SJSA1 (cell line): ENCODE measurements around the gene VEGFB. TPM values are rescaled to one million over a fixed set of nuclear protein-coding genes. Genes with fewer than 3 reads are reported as not detected.

ENCODE experiments used
- DNase-seq, 2 experiments: peaks; one replicate each; pipeline ENCODE4 v3.0.0-alpha.2; 2015 to 2020; ENCODE audit warnings: low spot score in 2 of 2, low read depth in 1 of 2
- H3K27ac ChIP-seq: fragments of 250-450 bp; sonication (Bioruptor Pico); 2 replicates; pipeline ENCODE4 v1.5.1; 2020; ENCODE audit warnings: mild to moderate bottlenecking, moderate library complexity
- H3K27me3 ChIP-seq: fragments of 250-450 bp; sonication (Bioruptor Pico); replicated peaks from 2 replicates; pipeline ENCODE4 v1.5.1; 2020; ENCODE audit warnings: mild to moderate bottlenecking, moderate library complexity
- H3K36me3 ChIP-seq: fragments of 250-450 bp; sonication (Bioruptor Pico); 2 replicates; pipeline ENCODE4 v1.5.1; 2020; ENCODE audit warnings: mild to moderate bottlenecking
- H3K4me1 ChIP-seq: fragments of 250-450 bp; sonication (Bioruptor Pico); replicated peaks from 2 replicates; pipeline ENCODE4 v1.6.1; 2021; ENCODE audit warnings: mild to moderate bottlenecking
- H3K4me3 ChIP-seq: fragments of 250-450 bp; sonication (Bioruptor Pico); 2 replicates; pipeline ENCODE4 v1.5.1; 2020; ENCODE audit warnings: mild to moderate bottlenecking
- H3K9me3 ChIP-seq: fragments of 250-450 bp; sonication (Bioruptor Pico); replicated peaks from 2 replicates; pipeline ENCODE4 v1.5.1; 2020; ENCODE audit warnings: mild to moderate bottlenecking
- total RNA-seq: library from RNA; depleted of rRNA; stranded (reverse); fragments of >200 nt; shearing (Covaris generic); gene quantifications from 2 replicates; pipeline ENCODE4 v1.2.3, GENCODE V29; 2014

VEGFB gene
- total RNA-seq, 1 experiment from 2014 or later: 13.0 TPM

DNA sequence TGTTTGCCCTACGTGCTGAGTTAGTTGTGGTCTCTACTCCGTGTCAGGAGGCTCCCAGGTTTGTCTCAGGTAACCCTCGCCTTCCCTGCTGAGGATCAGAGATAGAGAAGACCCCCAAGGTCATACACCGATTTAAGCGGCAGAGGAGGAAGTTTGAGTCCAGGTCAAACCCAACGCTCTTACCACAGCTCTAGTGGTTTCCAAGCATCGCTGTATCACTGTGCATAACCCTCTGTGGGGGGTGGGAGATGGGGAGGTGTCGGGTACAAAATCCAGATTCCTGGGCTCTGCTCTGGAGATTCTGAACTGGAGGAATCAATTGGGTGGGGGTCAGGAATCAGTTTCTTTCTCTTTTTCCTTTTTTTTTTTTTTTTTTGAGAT lies 3.4 kb upstream of the VEGFB start:
- DNase-seq: no peak
- H3K4me3 ChIP-seq: peak overlapping the region; percentile 66
- no peaks in the 10 kb centered on the region for H3K27me3 ChIP-seq
- peaks cover 34% of the 10 kb centered on the region for H3K36me3 ChIP-seq
- peak overlapping the region; percentile 35 for H3K27ac ChIP-seq
- H3K4me1 ChIP-seq: peaks cover 47% of the 10 kb centered on the region
- 0 out of 2 replicates have a peak, but pooled peaks cover 5% of the 10 kb centered on the region for H3K9me3 ChIP-seq

DNA sequence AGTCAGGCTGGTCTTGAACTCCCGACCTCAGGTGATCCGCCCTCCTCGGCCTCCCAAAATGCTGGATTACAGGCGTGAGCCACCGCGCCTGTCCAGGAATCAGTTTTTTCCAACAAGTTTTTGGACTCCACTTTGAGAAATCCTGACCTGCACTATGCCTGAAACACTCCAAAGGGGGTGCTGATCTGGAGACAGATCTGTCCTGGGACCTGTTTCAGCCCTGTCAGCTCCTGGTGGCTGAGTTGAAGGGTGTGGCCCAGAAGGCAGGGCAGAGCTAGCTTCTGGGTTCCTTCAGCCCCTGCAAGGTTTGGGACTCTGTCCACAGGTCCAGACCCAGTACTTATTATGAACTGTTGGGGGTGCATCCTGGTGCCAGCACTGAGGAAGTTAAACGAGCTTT lies 2.8 kb upstream of the VEGFB start:
- H3K27ac ChIP-seq: no peak overlapping the region
- H3K9me3 ChIP-seq: 0 out of 2 replicates have a peak, but pooled peaks cover 4% of the 10 kb centered on the region
- peaks cover 44% of the 10 kb centered on the region for H3K4me1 ChIP-seq
- no peak overlapping the region for H3K4me3 ChIP-seq
- DNase-seq: no peak
- no peaks in the 10 kb centered on the region for H3K27me3 ChIP-seq
- peaks cover 33% of the 10 kb centered on the region for H3K36me3 ChIP-seq

DNA sequence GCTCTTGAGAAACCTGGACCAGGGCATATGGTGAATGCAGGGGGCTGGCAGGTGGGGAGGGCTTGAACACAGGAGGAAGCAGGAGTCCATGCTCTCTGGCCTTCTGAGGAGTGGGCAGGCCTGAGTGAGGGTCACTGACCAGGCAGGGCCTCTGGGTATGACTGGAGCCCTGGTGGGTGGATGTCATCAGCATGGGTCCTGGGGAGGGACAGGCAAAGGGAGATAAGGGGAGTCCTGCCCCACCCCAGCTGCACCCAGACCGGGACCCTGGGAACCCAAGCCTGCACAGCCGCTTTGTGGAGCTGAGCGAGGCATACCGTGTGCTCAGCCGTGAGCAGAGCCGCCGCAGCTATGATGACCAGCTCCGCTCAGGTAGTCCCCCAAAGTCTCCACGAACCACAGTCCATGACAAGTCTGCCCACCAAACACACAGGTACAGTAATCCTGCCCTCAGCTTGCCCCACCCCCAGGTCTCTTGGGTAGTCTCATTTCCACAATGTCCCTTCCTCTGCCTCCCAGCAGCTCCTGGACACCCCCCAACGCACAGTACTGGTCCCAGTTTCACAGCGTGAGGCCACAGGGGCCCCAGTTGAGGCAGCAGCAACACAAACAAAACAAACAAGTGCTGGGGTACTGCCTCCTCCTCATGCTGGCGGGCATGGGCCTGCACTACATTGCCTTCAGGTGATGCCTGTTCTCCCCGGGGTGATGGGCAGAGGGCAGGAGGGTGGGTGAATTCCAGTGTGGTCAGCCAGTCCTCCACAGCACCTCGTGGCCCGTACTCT lies 2.0 kb upstream of the VEGFB start:
- Histone ChIP-seq H3K36me3 (peaks cover 27% of the 10 kb centered on the region), H3K27ac (no peak overlapping the region), H3K4me3 (no peak overlapping the region), H3K4me1 (peaks cover 36% of the 10 kb centered on the region), H3K27me3 (no peaks in the 10 kb centered on the region), H3K9me3 (no peaks in the 10 kb centered on the region)
- DNase-seq: no peak

DNA sequence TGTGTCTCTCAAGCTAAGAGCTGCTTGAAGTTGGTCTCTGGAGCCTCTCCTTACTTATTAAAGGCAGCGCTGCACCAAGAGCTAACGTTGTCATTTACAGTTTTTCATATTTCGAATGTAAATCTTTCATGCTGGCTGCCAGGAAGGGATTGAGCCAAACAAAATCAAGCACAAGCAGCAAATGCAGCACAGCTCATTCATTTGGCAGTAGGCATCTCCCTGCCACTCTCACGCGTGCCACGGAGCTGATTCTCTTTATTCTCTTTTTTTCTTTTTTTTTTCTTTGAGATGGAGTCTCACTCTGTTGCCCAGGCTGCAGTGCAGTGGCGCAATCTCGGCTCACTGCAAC lies 1.4 kb upstream of the VEGFB start:
- no peaks in the 10 kb centered on the region for H3K27me3 ChIP-seq
- H3K9me3 ChIP-seq: no peaks in the 10 kb centered on the region
- H3K4me1 ChIP-seq: peaks cover 34% of the 10 kb centered on the region
- no peak for DNase-seq
- no peak overlapping the region for H3K27ac ChIP-seq
- peaks cover 32% of the 10 kb centered on the region for H3K36me3 ChIP-seq
- no peak overlapping the region for H3K4me3 ChIP-seq

DNA sequence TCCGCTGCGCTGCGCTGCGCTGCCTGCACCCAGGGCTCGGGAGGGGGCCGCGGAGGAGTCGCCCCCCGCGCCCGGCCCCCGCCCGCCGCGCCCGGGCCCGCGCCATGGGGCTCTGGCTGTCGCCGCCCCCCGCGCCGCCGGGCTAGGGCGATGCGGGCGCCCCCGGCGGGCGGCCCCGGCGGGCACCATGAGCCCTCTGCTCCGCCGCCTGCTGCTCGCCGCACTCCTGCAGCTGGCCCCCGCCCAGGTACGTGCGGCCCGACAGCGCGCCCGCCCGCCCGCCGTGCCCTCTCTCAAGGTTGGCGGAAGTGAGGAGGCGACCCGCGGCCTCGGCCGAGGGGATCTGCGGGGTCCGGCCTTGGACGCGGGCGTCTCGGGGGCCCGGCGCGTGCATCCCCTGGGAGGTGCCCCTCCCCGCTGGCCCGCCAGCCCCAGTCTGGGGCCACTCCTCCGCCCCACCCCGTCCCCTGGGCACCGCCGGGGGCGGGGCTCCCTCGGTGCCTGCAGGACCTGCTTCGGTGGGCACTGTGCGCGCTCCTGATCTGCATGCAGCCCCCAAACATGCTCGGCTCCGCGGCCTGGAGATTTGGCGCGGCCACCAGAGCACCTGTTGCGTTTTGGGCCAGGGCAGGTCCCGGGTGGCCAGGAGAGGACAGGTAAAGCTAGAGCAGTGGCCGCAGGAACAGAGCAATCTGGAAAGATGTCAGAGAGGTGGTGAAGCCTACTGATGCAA lies 429 bp downstream of the VEGFB start:
- peak in 1 of 2 experiments; percentile 53 for DNase-seq
- H3K4me3 ChIP-seq: peak overlapping the region; percentile 79
- no peak overlapping the region for H3K27ac ChIP-seq
- peaks cover 27% of the 10 kb centered on the region for H3K4me1 ChIP-seq
- no peaks in the 10 kb centered on the region for H3K27me3 ChIP-seq
- H3K36me3 ChIP-seq: peaks cover 24% of the 10 kb centered on the region
- H3K9me3 ChIP-seq: no peaks in the 10 kb centered on the region

DNA sequence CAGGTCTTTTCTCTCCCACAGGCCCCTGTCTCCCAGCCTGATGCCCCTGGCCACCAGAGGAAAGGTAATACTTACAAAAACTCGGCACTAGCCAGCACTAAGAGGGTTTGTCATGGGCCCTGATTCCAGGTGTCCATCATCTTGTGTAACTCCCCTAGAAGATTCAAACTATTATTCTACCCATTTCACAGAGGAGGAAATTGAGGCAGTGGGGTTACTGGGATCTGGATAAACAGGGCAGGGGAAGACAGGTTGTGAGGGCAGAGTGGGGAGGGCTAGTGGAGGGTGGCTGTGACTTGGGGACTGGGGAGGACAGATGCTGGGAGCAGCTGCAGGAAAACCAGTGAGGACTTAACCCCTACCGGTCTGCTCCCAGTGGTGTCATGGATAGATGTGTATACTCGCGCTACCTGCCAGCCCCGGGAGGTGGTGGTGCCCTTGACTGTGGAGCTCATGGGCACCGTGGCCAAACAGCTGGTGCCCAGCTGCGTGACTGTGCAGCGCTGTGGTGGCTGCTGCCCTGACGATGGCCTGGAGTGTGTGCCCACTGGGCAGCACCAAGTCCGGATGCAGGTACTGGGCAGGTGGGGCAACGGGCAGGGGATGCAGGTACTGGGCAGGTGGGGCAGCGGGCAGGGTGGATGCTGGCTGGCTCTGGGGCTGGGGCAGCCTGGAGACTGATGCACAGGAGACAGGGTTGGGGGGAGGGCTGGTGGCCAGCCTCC lies 1.2 kb downstream of the VEGFB start:
- DNase-seq: no peak
- Histone ChIP-seq H3K36me3 (peaks cover 32% of the 10 kb centered on the region), H3K4me1 (peaks cover 28% of the 10 kb centered on the region), H3K4me3 (peak overlapping the region; percentile 79), H3K9me3 (no peaks in the 10 kb centered on the region), H3K27ac (no peak overlapping the region), H3K27me3 (no peaks in the 10 kb centered on the region)

DNA sequence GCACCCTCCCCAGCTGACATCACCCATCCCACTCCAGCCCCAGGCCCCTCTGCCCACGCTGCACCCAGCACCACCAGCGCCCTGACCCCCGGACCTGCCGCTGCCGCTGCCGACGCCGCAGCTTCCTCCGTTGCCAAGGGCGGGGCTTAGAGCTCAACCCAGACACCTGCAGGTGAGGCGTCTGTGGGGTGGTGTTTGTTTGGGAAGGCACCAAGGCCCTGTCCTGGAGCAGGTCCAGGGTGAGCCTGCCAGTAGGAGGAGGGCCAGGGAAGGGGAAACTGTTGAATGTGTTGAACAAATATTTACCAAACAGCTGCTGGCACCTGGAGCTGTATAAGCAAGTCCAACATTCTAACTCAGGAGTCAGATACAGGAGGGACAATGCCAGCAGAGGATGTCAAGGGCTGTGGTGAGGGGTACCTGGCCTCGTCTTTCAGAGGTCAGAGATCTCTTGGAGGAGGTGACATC lies 3.1 kb downstream of the VEGFB start:
- Histone ChIP-seq H3K27ac (no peak overlapping the region), H3K4me3 (no peak overlapping the region), H3K36me3 (peaks cover 40% of the 10 kb centered on the region), H3K27me3 (no peaks in the 10 kb centered on the region), H3K4me1 (peaks cover 32% of the 10 kb centered on the region), H3K9me3 (no peaks in the 10 kb centered on the region)
- no peak for DNase-seq

DNA sequence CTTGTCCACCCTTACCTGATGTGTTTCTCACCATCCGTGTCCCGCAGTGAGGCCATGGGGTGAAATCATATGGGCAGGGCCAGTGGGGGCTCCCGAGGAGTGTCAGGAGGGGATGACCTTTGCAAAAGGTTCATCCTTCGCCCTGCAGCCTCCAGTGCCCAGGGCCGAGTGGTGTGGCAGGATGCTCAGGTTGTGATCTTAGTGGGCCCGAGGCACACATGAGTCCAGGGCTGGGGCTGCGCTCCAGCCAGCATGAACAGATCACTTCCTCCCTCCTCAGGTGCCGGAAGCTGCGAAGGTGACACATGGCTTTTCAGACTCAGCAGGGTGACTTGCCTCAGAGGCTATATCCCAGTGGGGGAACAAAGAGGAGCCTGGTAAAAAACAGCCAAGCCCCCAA lies 3.7 kb downstream of the VEGFB start:
- H3K36me3 ChIP-seq: peaks cover 45% of the 10 kb centered on the region
- no peak overlapping the region for H3K4me3 ChIP-seq
- peaks cover 38% of the 10 kb centered on the region for H3K4me1 ChIP-seq
- no peaks in the 10 kb centered on the region for H3K27me3 ChIP-seq
- H3K9me3 ChIP-seq: no peaks in the 10 kb centered on the region
- H3K27ac ChIP-seq: no peak overlapping the region
- DNase-seq: no peak

DNA sequence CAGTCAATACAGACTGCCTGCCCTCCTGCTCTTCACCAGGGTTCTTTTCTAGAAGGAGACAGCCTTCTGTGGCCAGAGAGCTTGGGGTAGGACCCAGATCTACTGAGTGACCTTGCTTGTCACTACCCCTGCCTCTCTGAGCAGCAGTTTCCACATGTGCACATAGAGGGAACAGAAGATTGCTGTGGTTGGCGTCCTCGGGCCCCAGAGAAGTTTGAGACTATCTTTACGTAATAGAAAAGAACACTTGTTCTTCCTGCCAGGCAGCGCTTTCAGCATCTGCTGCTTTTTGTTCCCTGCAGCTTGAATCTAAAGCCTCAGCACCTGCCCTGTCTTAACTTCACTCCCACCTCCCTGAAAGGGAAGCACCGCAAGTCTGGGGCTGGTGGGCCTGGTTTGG lies 4.6 kb downstream of the VEGFB start:
- Histone ChIP-seq H3K4me1 (peaks cover 39% of the 10 kb centered on the region), H3K9me3 (no peaks in the 10 kb centered on the region), H3K27ac (no peak overlapping the region), H3K4me3 (no peak overlapping the region), H3K27me3 (no peaks in the 10 kb centered on the region), H3K36me3 (peaks cover 53% of the 10 kb centered on the region)
- no peak for DNase-seq

DNA sequence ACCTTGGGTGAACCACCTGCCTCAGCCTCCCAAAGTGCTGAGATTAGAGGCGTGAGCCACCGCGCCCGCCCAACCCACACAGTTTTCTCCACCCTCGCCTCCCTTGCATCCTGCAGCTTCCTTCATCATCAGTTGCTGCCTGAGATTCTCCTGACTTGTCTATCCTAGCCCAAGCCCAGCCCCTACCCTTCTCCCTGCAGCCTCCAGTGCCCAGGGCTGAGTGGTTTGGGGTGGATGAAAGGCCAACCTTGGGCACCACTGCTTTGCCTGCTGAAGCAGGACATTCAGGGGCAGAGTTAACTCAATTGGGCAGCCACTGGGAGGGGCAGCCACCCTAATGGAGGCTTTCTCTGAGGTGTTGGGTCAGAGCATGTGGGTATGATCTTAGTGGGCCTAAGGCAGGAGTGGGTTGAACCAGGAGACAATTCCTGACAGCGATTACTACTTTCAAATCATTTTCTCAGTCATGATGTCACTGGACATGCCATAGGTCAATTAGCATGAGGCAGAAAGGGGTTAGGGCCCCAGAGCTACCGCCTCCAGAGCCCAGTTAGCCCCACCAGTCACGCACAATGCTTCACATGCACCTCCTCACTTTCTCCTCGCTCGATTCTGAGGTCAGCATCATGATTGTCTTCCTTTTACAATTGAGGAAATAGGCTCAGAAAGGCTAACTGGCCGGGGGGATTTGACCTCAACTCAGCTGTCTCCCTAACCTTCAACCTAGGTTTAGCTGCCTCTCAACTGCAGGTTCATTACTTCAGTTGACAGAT lies 5.5 kb downstream of the VEGFB start:
- H3K36me3 ChIP-seq: peaks cover 60% of the 10 kb centered on the region
- H3K4me3 ChIP-seq: peak overlapping the region; percentile 74
- H3K27ac ChIP-seq: peak overlapping the region; percentile 91
- H3K9me3 ChIP-seq: no peaks in the 10 kb centered on the region
- no peaks in the 10 kb centered on the region for H3K27me3 ChIP-seq
- no peak for DNase-seq
- H3K4me1 ChIP-seq: peaks cover 36% of the 10 kb centered on the region

DNA sequence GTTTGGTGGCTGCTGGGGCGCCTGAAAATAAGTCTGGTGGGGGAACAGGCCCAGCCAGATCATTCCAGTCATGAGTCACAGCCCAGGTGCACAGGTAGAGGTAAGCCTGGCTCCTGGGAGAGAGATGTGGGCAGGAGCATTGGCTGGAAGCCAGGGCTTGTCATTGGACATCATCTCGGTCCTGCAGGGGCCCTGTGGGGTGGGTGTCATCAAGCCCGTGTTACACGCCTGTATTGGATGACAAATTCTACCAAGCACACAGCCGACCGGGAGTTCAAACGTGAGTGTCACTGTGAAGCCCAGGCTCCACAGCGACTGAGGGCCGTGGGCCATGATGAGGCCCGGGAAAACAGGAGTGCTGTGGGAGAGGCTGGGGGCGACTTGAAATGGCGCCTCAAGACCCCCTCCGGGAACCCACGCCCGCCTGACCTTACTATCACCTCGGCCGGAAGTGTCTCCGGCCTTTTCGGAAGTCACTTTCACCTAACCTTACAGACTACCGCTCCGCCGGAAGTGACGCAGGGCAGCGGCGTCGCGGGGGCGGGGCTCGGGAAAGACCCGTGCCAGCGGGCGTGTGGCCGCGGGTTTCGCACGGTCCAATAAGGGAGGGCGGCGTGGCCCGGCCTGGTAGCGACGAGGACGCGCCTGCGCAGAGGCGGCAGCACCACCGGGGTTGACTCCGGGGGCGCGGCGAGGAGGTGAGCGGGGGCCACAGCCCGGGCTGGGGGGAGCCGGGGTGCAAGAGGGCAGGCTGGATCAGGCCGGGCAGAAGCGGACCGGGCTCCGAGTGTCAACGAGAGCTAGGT lies 6.3 kb downstream of the VEGFB start, which contains the start of gene FKBP2:
Gene FKBP2 (plus strand): TSS at position 661 of the 806 bp plus-strand sequence. CDS start 1,293 bp downstream, outside the sequence.
- Histone ChIP-seq H3K36me3 (peaks cover 62% of the 10 kb centered on the region), H3K4me1 (peaks cover 36% of the 10 kb centered on the region), H3K4me3 (peak within 1 kb of the TSS; percentile 74), H3K27me3 (no peaks in the 10 kb centered on the region), H3K9me3 (no peaks in the 10 kb centered on the region), H3K27ac (peak within 1 kb of the TSS; percentile 91)
- DNase-seq: peak; percentile 99

DNA sequence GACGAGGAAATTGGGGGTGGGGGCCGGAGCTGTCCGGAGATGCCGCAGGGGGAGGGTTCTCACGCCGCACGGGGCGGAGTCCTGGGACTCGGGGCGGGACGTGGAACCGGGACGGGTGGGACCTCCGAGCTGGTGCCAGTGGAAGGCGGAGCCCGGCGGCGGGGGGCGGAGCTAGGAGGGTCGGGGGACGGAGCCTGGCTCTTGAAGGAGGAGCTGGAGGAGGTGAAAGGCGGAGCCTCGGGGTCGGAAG lies 6.8 kb downstream of the VEGFB start:
- Histone ChIP-seq H3K4me1 (peaks cover 41% of the 10 kb centered on the region), H3K27ac (peak overlapping the region; percentile 91), H3K36me3 (peaks cover 62% of the 10 kb centered on the region), H3K9me3 (no peaks in the 10 kb centered on the region), H3K27me3 (no peaks in the 10 kb centered on the region), H3K4me3 (peak overlapping the region; percentile 74)
- DNase-seq: peak; percentile 99 to 100
